Naive thymus-derived CD4-positive, alpha-beta T cell (primary cell): ENCODE data around the gene SLC39A6. TPM values are rescaled to one million over a fixed set of nuclear protein-coding genes. Genes with fewer than 3 reads are reported as not detected.
"Not testable (repeated sequence)": the region's sequence is repeated elsewhere in the genome, so short reads cannot be mapped to it uniquely, and the experiment has no call there.

Source experiments
- ATAC-seq: fragments of 150-1000 bp; cut with Tn5 transposase; 2 replicates; pipeline ENCODE4 v1.10.0; 2021; ENCODE audit warnings: mild to moderate bottlenecking, moderate library complexity
- CTCF ChIA-PET: fragments of 350-600 bp; sonication (Branson Sonifier 250); formaldehyde crosslinking; loops from one replicate; lab custom pipeline; 2021; ENCODE audit warnings: antibody characterized with exemption; lab: Charles Lee
- POLR2A ChIA-PET: fragments of 350-600 bp; sonication (Branson Sonifier 250); formaldehyde crosslinking; loops from one replicate; lab custom pipeline; 2021; ENCODE audit warnings: antibody characterized with exemption, inconsistent platforms; lab: Charles Lee
- DNase-seq, 9 donors: peaks; one replicate each; pipeline versions ENCODE4 v3.0.0 to v3.0.0-alpha.2; 2020 to 2022; ENCODE audit warnings: mixed read lengths in 1 of 9
- H3K27ac ChIP-seq: one replicate; pipeline ENCODE4 v1.7.0; 2013; ENCODE audit warnings: mild to moderate bottlenecking, low read depth, low read length, moderate library complexity
- H3K27me3 ChIP-seq, 2 donors: one replicate each; pipeline ENCODE4 v1.7.0; 2013; ENCODE audit warnings: low read length in 2 of 2, mild to moderate bottlenecking in 2 of 2, moderate library complexity in 2 of 2; ENCODE audit not compliant: control insufficient read depth in 2 of 2, insufficient read depth in 2 of 2
- H3K36me3 ChIP-seq, 3 experiments: 1 replicate in 2 of 3; 2 replicates in 1 of 3; pipeline ENCODE4 v1.7.0; 2013; ENCODE audit warnings: low read length in 3 of 3, mild to moderate bottlenecking in 3 of 3, moderate library complexity in 1 of 3; ENCODE audit not compliant: insufficient read depth in 3 of 3, control insufficient read depth in 2 of 3
- H3K4me1 ChIP-seq, 2 donors: one replicate each; pipeline ENCODE4 v1.7.0; 2013; ENCODE audit warnings: low read length in 2 of 2, mild to moderate bottlenecking in 2 of 2, moderate library complexity in 1 of 2; ENCODE audit not compliant: control insufficient read depth in 2 of 2, insufficient read depth in 2 of 2
- H3K4me3 ChIP-seq: 2 replicates; pipeline ENCODE4 v1.7.0; 2013; ENCODE audit warnings: mild to moderate bottlenecking, low read length
- H3K9me3 ChIP-seq, 3 experiments: 1 replicate in 2 of 3; 2 replicates in 1 of 3; pipeline ENCODE4 v1.7.0; 2013; ENCODE audit warnings: low read length in 3 of 3; ENCODE audit not compliant: control insufficient read depth in 2 of 3
- H3K27ac Mint-ChIP-seq, 9 donors: one replicate each; pipeline ENCODE4 v1.8.0; 2020 to 2022; ENCODE audit warnings: mixed read lengths in 9 of 9, mild to moderate bottlenecking in 8 of 9, moderate library complexity in 5 of 9, inconsistent platforms in 2 of 9
- H3K27me3 Mint-ChIP-seq, 5 donors: one replicate each; pipeline ENCODE4 v1.8.0; 2021 to 2022; ENCODE audit warnings: mixed read lengths in 5 of 5, mild to moderate bottlenecking in 1 of 5
- H3K36me3 Mint-ChIP-seq, 5 donors: one replicate each; pipeline ENCODE4 v1.8.0; 2020 to 2022; ENCODE audit warnings: mixed read lengths in 5 of 5, mild to moderate bottlenecking in 3 of 5, inconsistent platforms in 1 of 5
- H3K4me1 Mint-ChIP-seq, 7 donors: one replicate each; pipeline ENCODE4 v1.8.0; 2020 to 2022; ENCODE audit warnings: mixed read lengths in 7 of 7, mild to moderate bottlenecking in 3 of 7, inconsistent platforms in 1 of 7
- H3K4me3 Mint-ChIP-seq, 10 donors: one replicate each; pipeline ENCODE4 v1.8.0; 2020 to 2022; ENCODE audit warnings: mild to moderate bottlenecking in 10 of 10, mixed read lengths in 10 of 10, moderate library complexity in 6 of 10, inconsistent platforms in 2 of 10
- H3K9me3 Mint-ChIP-seq, 11 donors: one replicate each; pipeline ENCODE4 v1.8.0; 2020 to 2022; ENCODE audit warnings: mixed read lengths in 11 of 11, mild to moderate bottlenecking in 4 of 11, inconsistent platforms in 1 of 11, moderate library complexity in 1 of 11
- intact Hi-C, 2 donors: fragments of 100-400 bp; cut with micrococcal nuclease; formaldehyde crosslinking; loops; one replicate each; pipeline ENCODE4 v1.15.1; 2023
- polyA plus RNA-seq, 2 donors: library from polyadenylated mRNA; unstranded; fragments of 300-500 nt; fragmentation: Illumina TruSeq; gene quantifications; one replicate each; pipeline ENCODE4 v1.2.3, GENCODE V29; 2021
- total RNA-seq, 6 experiments: library from RNA in 5 of 6; stranded (reverse) in 5 of 6; gene quantifications; 1 replicate in 5 of 6; 2 replicates in 1 of 6; pipeline ENCODE4 v1.2.3 and lab custom pipeline; 2021 to 2026

SLC39A6 gene
- total and polyA plus RNA-seq, 7 experiments from 2014 or later, result 12.1 to 27.8 (median 17.5) TPM

DNA sequence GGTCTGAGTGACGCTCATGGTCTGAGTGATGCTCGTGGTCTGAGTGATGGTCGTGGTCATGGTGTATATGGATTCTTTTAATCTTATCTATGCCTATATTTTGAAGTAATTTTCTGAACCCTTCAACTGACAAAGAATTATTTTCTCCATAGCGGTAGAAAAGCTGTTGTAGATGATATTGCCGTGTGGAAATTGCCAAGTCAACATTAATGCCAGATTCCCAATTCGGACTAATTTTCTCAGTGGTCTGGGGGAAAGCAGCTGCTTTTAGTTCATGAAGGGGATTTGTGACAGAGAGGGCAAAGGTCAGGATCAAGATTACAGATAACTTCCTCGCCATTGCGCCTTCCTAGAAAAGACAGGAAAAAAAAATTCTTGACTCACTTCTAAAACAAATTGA lies 2.5 kb downstream of the SLC39A6 start:
- H3K4me1 Mint-ChIP-seq, result peaks cover 28 to 53% (median 42%) of the 10 kb centered on the region in 7 donors
- POLR2A ChIA-PET, result no interaction called here
- intact Hi-C loops, result loop anchor here (5.0 to 10.0 kb wide), 3 partner anchors 36 to 544 kb away; partner anchors contain the start of gene GALNT1 (in 2 of the 2)

GRCh38 chr18:36124841-36125240 lies 4.3 kb downstream of the SLC39A6 start:
- POLR2A ChIA-PET, result no interaction called here
- peaks cover 5 to 34% (median 21%) of the 10 kb centered on the region in 5 donors for H3K36me3 Mint-ChIP-seq
- intact Hi-C loops, result loop anchor here (5.0 to 10.0 kb wide), 3 partner anchors 37 to 543 kb away; partner anchors contain the start of gene GALNT1 (in 2 of the 2)
- peaks cover 7 to 9% of the 10 kb centered on the region in 2 donors for H3K4me1 ChIP-seq
- ATAC-seq (no peak), DNase-seq (no peak)
- H3K27ac ChIP-seq, result no peak overlapping the region
- H3K4me3 Mint-ChIP-seq, result no peak overlapping the region
- no peak overlapping the region for H3K4me3 ChIP-seq
- H3K9me3 ChIP-seq, result no peaks in the 10 kb centered on the region
- H3K4me1 Mint-ChIP-seq, result peaks cover 18 to 41% (median 28%) of the 10 kb centered on the region in 7 donors
- peaks cover 0 to 2% (median 0%) of the 10 kb centered on the region in 11 donors for H3K9me3 Mint-ChIP-seq
- no peaks in the 10 kb centered on the region for H3K27me3 ChIP-seq
- no peak overlapping the region for H3K27ac Mint-ChIP-seq
- no peaks in the 10 kb centered on the region for H3K27me3 Mint-ChIP-seq
- peaks cover 4 to 20% (median 6%) of the 10 kb centered on the region in 3 experiments for H3K36me3 ChIP-seq
- CTCF ChIA-PET, result no interaction called here

More for the DNA sequence above, 2.5 kb downstream of the SLC39A6 start:
- H3K27ac ChIP-seq, result no peak overlapping the region
- no peaks in the 10 kb centered on the region for H3K27me3 ChIP-seq
- peaks cover 0 to 20% (median 0%) of the 10 kb centered on the region in 3 experiments for H3K36me3 ChIP-seq
- DNase-seq (no peak), ATAC-seq (no peak)
- Mint-ChIP-seq H3K36me3 (peaks cover 5 to 24% (median 21%) of the 10 kb centered on the region in 5 donors), H3K4me3 (peak overlapping the region in 5 of 10 donors; percentile 6 to 93 (median 37)), H3K9me3 (peaks cover 0 to 2% (median 0%) of the 10 kb centered on the region in 11 donors), H3K27me3 (no peaks in the 10 kb centered on the region), H3K27ac (no peak overlapping the region)
- no peaks in the 10 kb centered on the region for H3K9me3 ChIP-seq
- CTCF ChIA-PET, result interaction anchor here (0.6 kb wide), 1 partner anchor 11 kb away, joined by 3 read pairs; no protein-coding TSS in a partner anchor
- no peak overlapping the region for H3K4me3 ChIP-seq
- peaks cover 20 to 21% of the 10 kb centered on the region in 2 donors for H3K4me1 ChIP-seq

- Histone ChIP-seq H3K9me3 (no peaks in the 10 kb centered on the region), H3K36me3 (peaks cover 4 to 16% (median 6%) of the 10 kb centered on the region in 3 experiments), H3K4me1 (no peaks in the 10 kb centered on the region), H3K27ac (no peak overlapping the region), H3K4me3 (no peak overlapping the region), H3K27me3 (no peaks in the 10 kb centered on the region)
- H3K9me3 Mint-ChIP-seq, result no peaks in the 10 kb centered on the region
- no peaks in the 10 kb centered on the region for H3K27me3 Mint-ChIP-seq
- peaks cover 14 to 57% (median 26%) of the 10 kb centered on the region in 5 donors for H3K36me3 Mint-ChIP-seq
- no peak overlapping the region for H3K4me3 Mint-ChIP-seq
- ChIA-PET POLR2A (interaction anchor here (0.5 to 2.0 kb wide), 3 partner anchors 8 to 735 kb away, joined by 3 to 9 read pairs (median 4); partner anchors contain the start of genes RPRD1A and SLC39A6), CTCF (no interaction called here)
- H3K27ac Mint-ChIP-seq, result no peak overlapping the region
- intact Hi-C loops, result loop anchor here in 1 of 2 donors (10.0 kb wide), 1 partner anchor 105 kb away; no protein-coding TSS in a partner anchor
- peaks cover 0 to 12% (median 4%) of the 10 kb centered on the region in 7 donors for H3K4me1 Mint-ChIP-seq
- no peak for ATAC-seq
- no peak for DNase-seq
Measured at GRCh38 chr18:36120297-36120696, 8.8 kb downstream of the SLC39A6 start.

- H3K4me3 Mint-ChIP-seq, H3K9me3 Mint-ChIP-seq, H3K27me3 Mint-ChIP-seq, H3K4me1 Mint-ChIP-seq, H3K27ac ChIP-seq, CTCF ChIA-PET, ATAC-seq, H3K27me3 ChIP-seq, H3K9me3 ChIP-seq, H3K4me3 ChIP-seq, POLR2A ChIA-PET, H3K27ac Mint-ChIP-seq, H3K4me1 ChIP-seq, DNase-seq, intact Hi-C loops: not testable (repeated sequence)
- peaks cover 18 to 56% (median 25%) of the 10 kb centered on the region in 5 donors for H3K36me3 Mint-ChIP-seq
- H3K36me3 ChIP-seq, result peaks cover 6 to 27% (median 10%) of the 10 kb centered on the region in 3 experiments
Measured at GRCh38 chr18:36116771-36117170, 12.4 kb downstream of the SLC39A6 start.

DNA sequence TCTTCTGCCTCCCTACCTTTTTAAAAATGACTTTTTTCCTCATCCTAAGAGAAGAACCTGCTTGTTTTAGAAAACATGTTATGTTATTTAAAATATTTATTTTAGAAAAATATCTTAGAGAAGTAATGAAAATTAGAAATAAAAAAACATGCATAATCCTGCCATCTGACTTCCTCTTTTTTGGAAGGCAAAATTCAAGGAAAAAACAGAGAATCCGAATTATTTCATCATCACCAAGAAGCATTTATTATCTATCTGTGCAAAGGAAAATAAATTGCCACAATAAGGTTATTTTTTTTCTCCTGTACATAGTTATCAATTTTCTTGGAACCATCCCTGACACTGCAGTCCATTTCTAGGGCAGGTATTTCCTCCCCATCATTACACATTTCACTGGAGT lies 14.4 kb downstream of the SLC39A6 start:
- ATAC-seq, result no peak
- no peak overlapping the region for H3K27ac Mint-ChIP-seq
- POLR2A ChIA-PET, result no interaction called here

GRCh38 chr18:36114251-36114650 lies 14.9 kb downstream of the SLC39A6 start:
- H3K4me3 Mint-ChIP-seq, result no peak overlapping the region
- intact Hi-C loops, result no loop called here
- no peaks in the 10 kb centered on the region for H3K9me3 Mint-ChIP-seq
- Histone ChIP-seq H3K36me3 (peaks cover 0 to 37% (median 6%) of the 10 kb centered on the region in 3 experiments), H3K27ac (no peak overlapping the region), H3K9me3 (no peaks in the 10 kb centered on the region), H3K4me1 (no peaks in the 10 kb centered on the region), H3K27me3 (no peaks in the 10 kb centered on the region), H3K4me3 (no peak overlapping the region)
- H3K27me3 Mint-ChIP-seq, result no peaks in the 10 kb centered on the region
- ATAC-seq (no peak), DNase-seq (no peak)
- H3K27ac Mint-ChIP-seq, result peak overlapping the region in 1 of 9 donors; percentile 34
- POLR2A ChIA-PET, result no interaction called here
- CTCF ChIA-PET, result no interaction called here
- peaks cover 19 to 60% (median 31%) of the 10 kb centered on the region in 5 donors for H3K36me3 Mint-ChIP-seq
- H3K4me1 Mint-ChIP-seq, result peaks cover 0 to 4% (median 0%) of the 10 kb centered on the region in 7 donors

More for the DNA sequence above, 14.4 kb downstream of the SLC39A6 start:
- Mint-ChIP-seq H3K9me3 (no peaks in the 10 kb centered on the region), H3K27me3 (no peaks in the 10 kb centered on the region), H3K4me1 (peaks cover 0 to 4% (median 0%) of the 10 kb centered on the region in 7 donors), H3K36me3 (peaks cover 19 to 56% (median 31%) of the 10 kb centered on the region in 5 donors), H3K4me3 (no peak overlapping the region)
- H3K36me3 ChIP-seq, result peaks cover 0 to 37% (median 6%) of the 10 kb centered on the region in 3 experiments
- H3K4me3 ChIP-seq, result no peak overlapping the region
- intact Hi-C loops, result no loop called here
- no peak for DNase-seq
- H3K4me1 ChIP-seq, result no peaks in the 10 kb centered on the region
- no peaks in the 10 kb centered on the region for H3K27me3 ChIP-seq
- H3K27ac ChIP-seq, result no peak overlapping the region
- H3K9me3 ChIP-seq, result no peaks in the 10 kb centered on the region
- CTCF ChIA-PET, result no interaction called here
